ENCODE measurements around the gene ZNF280B.

- TF ChIP-seq CTCF (IDR thresholded peaks at IDR 0.05) (no peak), ZFX (IDR thresholded peaks at IDR 0.05; ENCODE audit: borderline replicate concordance) (no peak)
Observed at GRCh38 chr22:22452996-22453686, 55.4 kb downstream of the ZNF280B start.

Data from 22Rv1 (cell line).